Measurements from ENCODE around the gene PODN. TPM values are rescaled to one million over a fixed set of nuclear protein-coding genes. Genes with fewer than 3 reads are reported as not detected.

The PODN gene
- total and polyA plus RNA-seq, 2 of the 4 experiments (the other 2 are of a cell fraction) = 0.54 to 6.2 TPM

- H2AK9ac ChIP-seq (replicated peaks; ENCODE audit: low read depth, low read length, poor library complexity) = no peak overlapping the region
- no peak overlapping the region for H2AFZ ChIP-seq (replicated peaks; ENCODE audit: low read length, poor library complexity)
- 0 out of 2 replicates have a peak overlapping the region, but pooled peaks have one; percentile 4 for H3K56ac ChIP-seq (ENCODE audit: extremely low read depth, insufficient read depth, low read length)
- H3K4me1 ChIP-seq (ENCODE audit: control insufficient read depth, insufficient read depth, low read length) = peaks cover 8% of the 10 kb centered on the region
- CTCF ChIA-PET = interaction anchor here (1.9 kb wide), 1 partner anchor 14 kb away, joined by 4 read pairs; no protein-coding TSS in a partner anchor
- 0% methylated on average over 1 of the region's 2 CpGs; no CpG with 5 or more reads in 1 of the 2 experiments for WGBS, 2 experiments (ENCODE audit: extremely low coverage in 2 of 2, insufficient read length in 1 of 2)
- peaks cover 7% of the 10 kb centered on the region for H3K36me3 ChIP-seq (ENCODE audit: control insufficient read depth, insufficient read depth, low read length)
- H2BK20ac ChIP-seq (ENCODE audit: low read depth, low read length) = no peak overlapping the region
- peak overlapping the region; percentile 64; the same call in 1 of the 2 replicates for H3K23ac ChIP-seq (ENCODE audit: low read depth, low read length)
- H4K5ac ChIP-seq (ENCODE audit: low read depth, low read length) = no peak overlapping the region
- H3K79me1 ChIP-seq (ENCODE audit: low read depth in 1 of 2, low read length in 2 of 2) = peaks cover 34 to 61% of the 10 kb centered on the region in 2 experiments
- no peak overlapping the region for H2BK120ac ChIP-seq (ENCODE audit: low read depth, low read length)
- H3K27ac ChIP-seq (ENCODE audit: insufficient read depth, low read length) = peak overlapping the region; percentile 68; the same call in 1 of the 2 replicates
- peaks cover 8% of the 10 kb centered on the region; the same call in 1 of the 2 replicates for H4K20me1 ChIP-seq (ENCODE audit: insufficient read depth, low read length)
- no peak for DNase-seq
- 0 out of 2 replicates have a peak overlapping the region, but pooled peaks have one; percentile 35 for H3K4ac ChIP-seq (ENCODE audit: low read depth, low read length)
- no peak overlapping the region for H3K4me2 ChIP-seq (ENCODE audit: low read depth, low read length)
- no peaks in the 10 kb centered on the region for H3K9me3 ChIP-seq (ENCODE audit: control insufficient read depth, insufficient read depth, low read length)
- no peak overlapping the region for H3K9ac ChIP-seq (ENCODE audit: low read depth, low read length)
- POLR2A ChIA-PET (ENCODE audit: unreplicated experiment) = no interaction called here
- no peak overlapping the region for H4K91ac ChIP-seq (ENCODE audit: insufficient read depth, low read depth, low read length)
- BruUV-seq (replicated peaks) = no TSS peak
- no peak overlapping the region; a peak in 1 of 4 replicates for H4K8ac ChIP-seq (ENCODE audit: low read depth in 2 of 2, low read length in 2 of 2)
- no peak overlapping the region for H2AK5ac ChIP-seq (ENCODE audit: low read depth, low read length)
- peaks cover 5% of the 10 kb centered on the region for H3K9me1 ChIP-seq (ENCODE audit: insufficient read depth, low read length)
- H3K27me3 ChIP-seq (ENCODE audit: control insufficient read depth, insufficient read depth, low read length) = no peaks in the 10 kb centered on the region
- H2BK5ac ChIP-seq (ENCODE audit: low read depth, low read length, poor library complexity, severe bottlenecking) = peak overlapping the region; percentile 24
- H2BK15ac ChIP-seq (ENCODE audit: low read depth, low read length) = no peak overlapping the region
- dilution Hi-C loops (cut with HindIII; ENCODE audit: low sequenced_read_pairs, unreplicated experiment) = no loop called here
- H3K18ac ChIP-seq (ENCODE audit: low read depth, low read length) = peak overlapping the region; percentile 38; the same call in 1 of the 2 replicates
- ATAC-seq (ENCODE audit: low read depth) = peak; percentile 53
- no peak overlapping the region for H3K4me3 ChIP-seq (ENCODE audit: insufficient read depth, low read depth, low read length)
- TF ChIP-seq ELK1 (IDR thresholded peaks at IDR 0.05; ENCODE audit: borderline replicate concordance, low read depth, low read length) = no peak
- TF ChIP-seq CEBPB (IDR thresholded peaks at IDR 0.05; ENCODE audit: low read depth, low read length) = no peak
- no peak for TF ChIP-seq NFE2L2 (IDR thresholded peaks at IDR 0.05; ENCODE audit: low read depth, low read length)
- TF ChIP-seq RCOR1 (IDR thresholded peaks at IDR 0.05; ENCODE audit: insufficient replicate concordance, low read length) = no peak
- no peak for TF ChIP-seq USF2 (IDR thresholded peaks at IDR 0.05; ENCODE audit: low read depth, low read length)
- no peak for TF ChIP-seq CHD1 (IDR thresholded peaks at IDR 0.05; ENCODE audit: low read depth, low read length)
- TF ChIP-seq RAD21 (IDR thresholded peaks at IDR 0.05; ENCODE audit: low read length) = no peak
- TF ChIP-seq CTCF (conservative IDR thresholded peaks at IDR 0.05; ENCODE audit: low read depth, low read length) = no peak
- no peak for TF ChIP-seq MAZ (IDR thresholded peaks at IDR 0.05; ENCODE audit: borderline replicate concordance, low read depth, low read length)
- no peak for TF ChIP-seq MAFK (IDR thresholded peaks at IDR 0.05; ENCODE audit: low read depth, low read length)
- no peak for TF ChIP-seq FOS (IDR thresholded peaks at IDR 0.05; ENCODE audit: low read depth, low read length)
- TF ChIP-seq RFX5 (IDR thresholded peaks at IDR 0.05; ENCODE audit: low read depth, low read length) = no peak
- intact Hi-C loops (cut with micrococcal nuclease) = no loop called here
- in situ Hi-C loops (cut with MboI; ENCODE audit: low sequenced_read_pairs) = no loop called here
- no peak overlapping the region for H3K14ac ChIP-seq (replicated peaks; ENCODE audit: low read depth, low read length)
Measured at GRCh38 chr1:53026254-53026653, 35.8 kb upstream of the PODN start.
